ENCODE measurements around the gene CREBBP. TPM values are rescaled to one million over a fixed set of nuclear protein-coding genes. Genes with fewer than 3 reads are reported as not detected.
"Not testable (repeated sequence)": the region's sequence is repeated elsewhere in the genome, so short reads cannot be mapped to it uniquely, and the experiment has no call there.

CREBBP gene
- total RNA-seq, 4 donors from 2014 or later, result 48.2 to 112 (median 74.9) TPM

- DNase-seq (ENCODE audit: extremely low spot score), result no peak
- no peak overlapping the region for H3K27ac ChIP-seq (replicated peaks in 1 of 4)
- H3K36me3 ChIP-seq, result no peaks in the 10 kb centered on the region
- H3K9me3 ChIP-seq, result no peaks in the 10 kb centered on the region
- H3K4me3 ChIP-seq, result no peak overlapping the region
- no peak for TF ChIP-seq POLR2A (IDR thresholded peaks at IDR 0.05; ENCODE audit: low read depth)
- 90% methylated on average over 10 of the region's 10 CpGs for WGBS
- intact Hi-C loops (cut with DNase I), result no loop called here
- no peaks in the 10 kb centered on the region for H3K27me3 ChIP-seq
- H3K4me1 ChIP-seq, result no peaks in the 10 kb centered on the region
Observed at GRCh38 chr16:3890091-3890490, 9.6 kb upstream of the CREBBP start.

- Histone ChIP-seq H3K9me3 (no peaks in the 10 kb centered on the region), H3K4me3 (no peak overlapping the region), H3K27me3 (no peaks in the 10 kb centered on the region), H3K36me3 (no peaks in the 10 kb centered on the region), H3K27ac (replicated peaks in 1 of 4) (no peak overlapping the region), H3K4me1 (no peaks in the 10 kb centered on the region)
- intact Hi-C loops (cut with DNase I), result no loop called here
- no peak for DNase-seq (ENCODE audit: extremely low spot score)
- 86% methylated on average over 4 of the region's 4 CpGs for WGBS
- TF ChIP-seq CTCF (IDR thresholded peaks at IDR 0.05) (no peak), POLR2AphosphoS5 (IDR thresholded peaks at IDR 0.05) (no peak)
Observed at GRCh38 chr16:3889059-3889458, 8.5 kb upstream of the CREBBP start.

- H3K36me3 ChIP-seq; H3K27ac ChIP-seq (replicated peaks in 1 of 4); intact Hi-C loops (cut with DNase I); H3K4me3 ChIP-seq; H3K4me1 ChIP-seq; H3K27me3 ChIP-seq; DNase-seq (ENCODE audit: extremely low spot score); H3K9me3 ChIP-seq: not testable (repeated sequence)
- WGBS, result 95% methylated on average over 5 of the region's 5 CpGs
Observed at GRCh38 chr16:3885999-3886398, 5.5 kb upstream of the CREBBP start.

- WGBS, result 87% methylated on average over 6 of the region's 6 CpGs
- H3K36me3 ChIP-seq, result no peaks in the 10 kb centered on the region
- H3K4me1 ChIP-seq, result peaks cover 5 to 8% (median 7%) of the 10 kb centered on the region in 4 donors
- no peaks in the 10 kb centered on the region for H3K9me3 ChIP-seq
- no peak for DNase-seq (ENCODE audit: extremely low spot score)
- intact Hi-C loops (cut with DNase I), result no loop called here
- TF ChIP-seq CTCF (IDR thresholded peaks at IDR 0.05) (no peak), EP300 (IDR thresholded peaks at IDR 0.05) (no peak), POLR2A (IDR thresholded peaks at IDR 0.05; ENCODE audit: low read depth) (no peak), POLR2AphosphoS5 (IDR thresholded peaks at IDR 0.05) (no peak)
- no peak overlapping the region for H3K4me3 ChIP-seq
- H3K27me3 ChIP-seq, result no peaks in the 10 kb centered on the region
- H3K27ac ChIP-seq (replicated peaks in 1 of 4), result no peak overlapping the region
Observed at GRCh38 chr16:3884398-3884797, 3.9 kb upstream of the CREBBP start.

- TF ChIP-seq POLR2AphosphoS5 (IDR thresholded peaks at IDR 0.05) (no peak), EP300 (IDR thresholded peaks at IDR 0.05) (no peak), CTCF (IDR thresholded peaks at IDR 0.05) (no peak), POLR2A (IDR thresholded peaks at IDR 0.05; ENCODE audit: low read depth) (no peak)
- Histone ChIP-seq H3K27ac (replicated peaks in 1 of 4) (no peak overlapping the region), H3K9me3 (no peaks in the 10 kb centered on the region), H3K4me1 (peaks cover 15 to 23% (median 21%) of the 10 kb centered on the region in 4 donors), H3K4me3 (no peak overlapping the region), H3K36me3 (no peaks in the 10 kb centered on the region), H3K27me3 (no peaks in the 10 kb centered on the region)
- intact Hi-C loops (cut with DNase I), result no loop called here
- no peak for DNase-seq (ENCODE audit: extremely low spot score)
- WGBS, result 97% methylated on average over 3 of the region's 3 CpGs
Observed at GRCh38 chr16:3882531-3882930, 2.0 kb upstream of the CREBBP start.

- WGBS, result 84% methylated on average over 15 of the region's 30 CpGs
- no peak for TF ChIP-seq EP300 (IDR thresholded peaks at IDR 0.05)
- TF ChIP-seq CTCF (IDR thresholded peaks at IDR 0.05), result no peak
- TF ChIP-seq POLR2AphosphoS5 (IDR thresholded peaks at IDR 0.05), result no peak
- no peak for TF ChIP-seq POLR2A (IDR thresholded peaks at IDR 0.05; ENCODE audit: low read depth)
- peaks cover 25 to 33% (median 31%) of the 10 kb centered on the region in 4 donors for H3K4me1 ChIP-seq
- H3K9me3 ChIP-seq, result no peaks in the 10 kb centered on the region
- no peak for DNase-seq (ENCODE audit: extremely low spot score)
- H3K4me3 ChIP-seq, result peak overlapping the region; percentile 72 to 91 (median 87)
- no peaks in the 10 kb centered on the region for H3K36me3 ChIP-seq
- intact Hi-C loops (cut with DNase I), result loop anchor here (2.0 kb wide), 1 partner anchor 191 kb away; no protein-coding TSS in a partner anchor
- peak overlapping the region in 2 of 4 donors; percentile 84 to 92 for H3K27ac ChIP-seq (replicated peaks in 1 of 4)
- no peaks in the 10 kb centered on the region for H3K27me3 ChIP-seq
Observed at GRCh38 chr16:3881499-3881990, 1.0 kb upstream of the CREBBP start.
